Measurements from ENCODE around the gene RIMS4. TPM values are rescaled to one million over a fixed set of nuclear protein-coding genes. Genes with fewer than 3 reads are reported as not detected.

RIMS4 gene
- total RNA-seq, 1 donor from 2014 or later: not detected

DNA sequence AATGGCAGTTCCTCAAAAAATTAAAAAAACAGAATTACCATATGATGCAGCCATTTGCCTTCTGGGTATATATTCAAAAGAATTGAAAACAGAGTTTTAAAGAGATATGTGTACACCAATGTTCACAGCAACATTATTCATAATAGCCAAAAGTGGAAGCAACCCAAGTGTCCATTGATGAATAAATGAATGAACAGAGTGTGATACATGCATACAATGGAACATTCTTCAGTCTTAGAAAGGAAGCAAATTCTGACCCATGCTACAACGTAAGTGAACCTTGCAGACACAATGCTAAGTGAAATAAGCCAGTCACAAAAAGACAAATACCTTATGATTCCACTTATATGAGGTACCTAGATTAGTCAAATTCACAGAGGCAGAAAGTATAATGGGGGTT lies 40.5 kb upstream of the RIMS4 start:
- H3K4me3 ChIP-seq (ENCODE audit: low read depth, low read length): no peak overlapping the region
- no peak for DNase-seq (ENCODE audit: low read depth)
- peaks cover 3% of the 10 kb centered on the region for H3K27me3 ChIP-seq (ENCODE audit: control insufficient read depth, insufficient read depth, low read length)
- TF ChIP-seq, protein P1, sequence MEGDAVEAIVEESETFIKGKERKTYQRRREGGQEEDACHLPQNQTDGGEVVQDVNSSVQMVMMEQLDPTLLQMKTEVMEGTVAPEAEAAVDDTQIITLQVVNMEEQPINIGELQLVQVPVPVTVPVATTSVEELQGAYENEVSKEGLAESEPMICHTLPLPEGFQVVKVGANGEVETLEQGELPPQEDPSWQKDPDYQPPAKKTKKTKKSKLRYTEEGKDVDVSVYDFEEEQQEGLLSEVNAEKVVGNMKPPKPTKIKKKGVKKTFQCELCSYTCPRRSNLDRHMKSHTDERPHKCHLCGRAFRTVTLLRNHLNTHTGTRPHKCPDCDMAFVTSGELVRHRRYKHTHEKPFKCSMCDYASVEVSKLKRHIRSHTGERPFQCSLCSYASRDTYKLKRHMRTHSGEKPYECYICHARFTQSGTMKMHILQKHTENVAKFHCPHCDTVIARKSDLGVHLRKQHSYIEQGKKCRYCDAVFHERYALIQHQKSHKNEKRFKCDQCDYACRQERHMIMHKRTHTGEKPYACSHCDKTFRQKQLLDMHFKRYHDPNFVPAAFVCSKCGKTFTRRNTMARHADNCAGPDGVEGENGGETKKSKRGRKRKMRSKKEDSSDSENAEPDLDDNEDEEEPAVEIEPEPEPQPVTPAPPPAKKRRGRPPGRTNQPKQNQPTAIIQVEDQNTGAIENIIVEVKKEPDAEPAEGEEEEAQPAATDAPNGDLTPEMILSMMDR (IDR thresholded peaks at IDR 0.05; ENCODE audit: insufficient read depth, low read length, poor library complexity, severe bottlenecking): no peak
- H3K36me3 ChIP-seq (ENCODE audit: control insufficient read depth, insufficient read depth, low read length): no peaks in the 10 kb centered on the region

DNA sequence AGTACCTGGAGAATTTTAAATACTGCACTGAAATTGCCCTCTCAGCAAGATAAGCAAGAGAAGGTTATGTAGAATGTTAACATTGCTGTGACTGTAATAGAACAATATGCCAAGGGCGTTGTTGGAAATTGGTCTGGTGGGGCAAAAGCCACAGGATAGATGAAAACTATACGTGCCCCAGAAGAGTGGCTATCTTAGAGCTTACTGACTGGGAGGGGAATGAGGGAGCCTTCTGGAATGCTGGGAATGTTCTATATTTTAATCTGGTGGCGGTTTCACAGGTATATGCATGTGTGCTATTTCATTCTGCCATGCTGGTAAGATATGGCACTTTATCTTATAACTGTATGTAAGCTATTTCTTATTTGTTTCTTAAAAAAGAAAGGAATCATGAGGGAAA lies 39.9 kb upstream of the RIMS4 start:
- TF ChIP-seq, protein P1 (IDR thresholded peaks at IDR 0.05; ENCODE audit: insufficient read depth, low read length, poor library complexity, severe bottlenecking): no peak
- DNase-seq (ENCODE audit: low read depth): no peak
- Histone ChIP-seq H3K4me3 (ENCODE audit: low read depth, low read length) (no peak overlapping the region), H3K27me3 (ENCODE audit: control insufficient read depth, insufficient read depth, low read length) (peaks cover 3% of the 10 kb centered on the region), H3K36me3 (ENCODE audit: control insufficient read depth, insufficient read depth, low read length) (no peaks in the 10 kb centered on the region)

DNA sequence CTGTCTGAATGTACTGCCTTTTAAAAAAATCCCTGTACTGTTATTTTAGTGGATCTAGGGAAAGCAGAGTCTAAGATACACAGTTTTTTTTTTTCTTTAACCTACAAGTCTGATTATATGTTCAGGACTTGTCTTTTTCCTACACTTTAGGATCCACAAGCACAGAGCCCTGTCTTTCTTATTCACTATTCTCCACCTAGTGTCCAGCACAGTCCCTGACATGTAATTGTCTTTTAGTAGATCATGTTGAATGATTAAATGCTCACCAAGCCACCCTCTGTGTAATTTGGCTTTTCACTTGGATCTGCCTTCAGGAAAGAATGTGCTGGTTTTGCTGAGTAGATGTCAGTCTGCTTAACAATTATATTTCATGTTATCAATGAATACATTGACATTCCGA lies 39.4 kb upstream of the RIMS4 start:
- Histone ChIP-seq H3K4me3 (ENCODE audit: low read depth, low read length) (no peak overlapping the region), H3K27me3 (ENCODE audit: control insufficient read depth, insufficient read depth, low read length) (peaks cover 3% of the 10 kb centered on the region), H3K36me3 (ENCODE audit: control insufficient read depth, insufficient read depth, low read length) (no peaks in the 10 kb centered on the region)
- TF ChIP-seq, protein P1 (IDR thresholded peaks at IDR 0.05; ENCODE audit: insufficient read depth, low read length, poor library complexity, severe bottlenecking): no peak
- no peak for DNase-seq (ENCODE audit: low read depth)

DNA sequence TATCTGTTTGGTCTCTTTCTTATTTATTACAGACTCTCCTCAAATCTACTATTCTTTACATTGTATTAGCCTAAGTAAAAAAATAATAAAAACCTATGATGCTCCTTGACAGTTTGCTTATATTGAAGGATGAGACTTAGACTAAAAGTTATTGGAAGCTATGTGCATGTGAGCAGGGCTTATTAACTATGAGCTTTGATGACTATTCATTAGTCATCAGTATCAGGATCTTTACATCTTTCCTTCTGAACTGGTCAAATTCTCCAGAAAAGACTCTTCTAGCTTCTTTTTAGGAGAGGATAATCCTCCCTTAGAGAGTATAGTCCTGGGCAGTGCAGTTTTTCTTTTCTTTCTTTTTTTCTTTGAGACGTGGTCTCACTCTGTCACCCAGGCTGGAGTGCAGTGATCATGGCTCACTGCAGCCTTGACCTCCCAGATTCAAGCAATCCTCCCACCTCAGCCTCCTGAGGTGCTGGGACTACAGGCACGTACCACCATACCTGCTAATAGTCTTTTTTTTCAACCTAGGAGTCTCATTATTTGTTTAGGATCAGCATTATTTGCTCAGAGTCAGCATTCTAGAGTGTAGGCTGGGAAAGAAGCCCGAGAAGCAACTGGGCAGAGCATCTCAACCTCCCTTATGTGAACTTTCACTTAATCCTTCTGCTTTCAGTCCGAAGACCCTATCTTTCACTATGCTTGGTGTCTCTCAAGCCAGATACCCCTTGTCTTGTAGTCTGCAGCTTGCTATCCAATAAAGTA lies 38.1 kb upstream of the RIMS4 start:
- H3K27me3 ChIP-seq (ENCODE audit: control insufficient read depth, insufficient read depth, low read length): peaks cover 3% of the 10 kb centered on the region
- no peak for DNase-seq (ENCODE audit: low read depth)
- H3K4me3 ChIP-seq (ENCODE audit: low read depth, low read length): no peak overlapping the region
- TF ChIP-seq, protein P1 (IDR thresholded peaks at IDR 0.05; ENCODE audit: insufficient read depth, low read length, poor library complexity, severe bottlenecking): no peak
- no peaks in the 10 kb centered on the region for H3K36me3 ChIP-seq (ENCODE audit: control insufficient read depth, insufficient read depth, low read length)

DNA sequence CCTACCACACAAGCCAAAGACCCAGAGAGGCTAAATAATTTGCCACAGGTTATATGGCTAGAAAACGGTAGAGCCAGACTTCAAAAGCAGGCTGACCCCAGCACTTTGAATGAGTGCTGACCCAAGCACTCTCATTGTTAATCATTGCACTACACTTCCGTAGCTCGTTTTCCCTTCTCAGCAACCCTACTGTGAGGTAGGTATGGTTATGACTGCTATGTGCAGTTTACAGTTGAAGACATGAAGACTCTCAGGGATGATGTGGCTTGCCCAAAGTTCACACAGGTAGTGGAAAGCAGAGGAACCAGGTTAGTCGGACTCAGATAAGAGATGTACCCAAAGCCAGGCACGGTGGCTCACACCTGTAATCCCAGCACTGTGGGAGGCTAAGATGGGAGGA lies 33.5 kb upstream of the RIMS4 start:
- H3K27me3 ChIP-seq (ENCODE audit: control insufficient read depth, insufficient read depth, low read length): no peaks in the 10 kb centered on the region
- no peak for DNase-seq (ENCODE audit: low read depth)
- H3K4me3 ChIP-seq (ENCODE audit: low read depth, low read length): no peak overlapping the region
- TF ChIP-seq, protein P1 (IDR thresholded peaks at IDR 0.05; ENCODE audit: insufficient read depth, low read length, poor library complexity, severe bottlenecking): no peak
- no peaks in the 10 kb centered on the region for H3K36me3 ChIP-seq (ENCODE audit: control insufficient read depth, insufficient read depth, low read length)

DNA sequence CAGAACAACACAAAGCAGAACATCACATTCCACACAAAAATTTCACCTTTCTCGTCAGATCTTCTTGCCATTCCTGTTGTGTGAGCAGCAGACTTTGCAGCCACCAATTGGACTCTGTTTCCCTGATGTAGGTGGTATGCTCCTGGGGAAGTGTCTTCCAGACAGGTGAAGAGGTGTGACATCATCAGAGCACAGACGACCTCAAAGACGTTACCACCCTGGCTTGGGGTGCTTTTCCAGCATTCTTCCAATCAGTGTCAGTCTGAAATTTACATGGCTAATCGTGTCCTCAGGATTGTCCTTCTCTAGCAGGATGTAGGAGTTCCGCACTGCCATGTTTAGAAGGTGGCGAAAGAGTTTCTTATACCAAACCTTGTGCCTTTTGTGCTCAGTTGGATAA lies 31.6 kb upstream of the RIMS4 start:
- DNase-seq (ENCODE audit: low read depth): no peak

More for the DNA sequence above, 31.6 kb upstream of the RIMS4 start:
- Histone ChIP-seq H3K4me3 (ENCODE audit: low read depth, low read length) (no peak overlapping the region), H3K27me3 (ENCODE audit: control insufficient read depth, insufficient read depth, low read length) (no peaks in the 10 kb centered on the region), H3K36me3 (ENCODE audit: control insufficient read depth, insufficient read depth, low read length) (no peaks in the 10 kb centered on the region)
- TF ChIP-seq, protein P1 (IDR thresholded peaks at IDR 0.05; ENCODE audit: insufficient read depth, low read length, poor library complexity, severe bottlenecking): no peak

Measured in kidney epithelial cell (primary cell).